GF-D8 (cell line): ENCODE data around the gene TUBGCP2.

Experiments used
- DNase-seq: peaks from one replicate; lab custom pipeline; 2025; lab: John Stamatoyannopoulos, UW

The TUBGCP2 gene

GRCh38 chr10:133264461-133264860 is 44.2 kb downstream of the TUBGCP2 start:
- no peak for DNase-seq

- DNase-seq: no peak
Measured at GRCh38 chr10:133263674-133264073, 45.0 kb downstream of the TUBGCP2 start.

GRCh38 chr10:133262696-133263095 is 46.0 kb downstream of the TUBGCP2 start:
- no peak for DNase-seq

- DNase-seq: no peak
Measured at GRCh38 chr10:133261726-133262325, 46.8 kb downstream of the TUBGCP2 start.

- peak; percentile 46 for DNase-seq
Measured at GRCh38 chr10:133260895-133261725, 47.6 kb downstream of the TUBGCP2 start.

GRCh38 chr10:133259602-133259989 is 49.1 kb downstream of the TUBGCP2 start:
- no peak for DNase-seq

- peak; percentile 97 for DNase-seq
Measured at GRCh38 chr10:133258818-133259601, 49.7 kb downstream of the TUBGCP2 start.

GRCh38 chr10:133258066-133258817 is 50.4 kb downstream of the TUBGCP2 start:
- peak; percentile 22 for DNase-seq

GRCh38 chr10:133257489-133258065 is 51.1 kb downstream of the TUBGCP2 start:
- peak; percentile 75 for DNase-seq

GRCh38 chr10:133255323-133255722 is 53.3 kb downstream of the TUBGCP2 start:
- no peak for DNase-seq

- no peak for DNase-seq
Measured at GRCh38 chr10:133254421-133255120, 54.1 kb downstream of the TUBGCP2 start.

- DNase-seq: no peak
Measured at GRCh38 chr10:133253361-133253955, 55.2 kb downstream of the TUBGCP2 start.

- no peak for DNase-seq
Measured at GRCh38 chr10:133252223-133252552, 56.5 kb downstream of the TUBGCP2 start.

- DNase-seq: no peak
Measured at GRCh38 chr10:133251388-133252222, 57.1 kb downstream of the TUBGCP2 start.

GRCh38 chr10:133249975-133250754 is 58.5 kb downstream of the TUBGCP2 start:
- DNase-seq: no peak

GRCh38 chr10:133249094-133249780 is 59.4 kb downstream of the TUBGCP2 start:
- DNase-seq: no peak

GRCh38 chr10:133248334-133248715 is 60.3 kb downstream of the TUBGCP2 start:
- DNase-seq: no peak

GRCh38 chr10:133247681-133248333 is 60.9 kb downstream of the TUBGCP2 start:
- no peak for DNase-seq
